HepG2 (cell line): Measurements from ENCODE around the gene CXCL3. TPM values are rescaled to one million over a fixed set of nuclear protein-coding genes. Genes with fewer than 3 reads are reported as not detected.

Experiments
- ATAC-seq: fragments of 200-7000 bp; cut with Tn5 transposase; 3 replicates; pipeline ENCODE4 v1.9.1; 2020; ENCODE audit warnings: mild to moderate bottlenecking, moderate library complexity
- BruUV-seq: library from RNA; stranded (reverse); fragments of 400-500 nt; replicated peaks from 2 replicates; lab custom pipeline; 2021; lab: Mats Ljungman, UMichigan
- CTCF ChIA-PET: fragments of 300-600 bp; formaldehyde crosslinking; extraction: SDS; loops from one replicate; lab custom pipeline; 2021; ENCODE audit warnings: low total read pairs, inconsistent platforms, low intra/inter-chr PET ratio; lab: Yijun Ruan, JAX
- POLR2A ChIA-PET: fragments of 350-600 bp; sonication (Branson Sonifier 250); formaldehyde crosslinking; loops from one replicate; lab custom pipeline; 2020; ENCODE audit warnings: antibody characterized with exemption, inconsistent platforms; lab: Yijun Ruan, JAX
- DNase-seq: peaks from one replicate; pipeline ENCODE4 v3.0.0-alpha.2; 2015; ENCODE audit warnings: low spot score
- FAIRE-seq: peaks from 3 replicates; lab custom pipeline; 2011; peaks lifted over from hg19 to GRCh38; lab: Jason Lieb, UNC
- H2AFZ ChIP-seq: one replicate; pipeline ENCODE4 v1.6.1; 2011; ENCODE audit warnings: low read length, inconsistent platforms
- H3K27ac ChIP-seq: fragments of 300-600 bp; 3 replicates; pipeline ENCODE4 v1.8.0; 2011; ENCODE audit warnings: mixed run types, mild to moderate bottlenecking, mixed read lengths, low read length, inconsistent platforms; ENCODE audit not compliant: insufficient read depth; ENCODE audit errors: extremely low read length
- H3K27me3 ChIP-seq, 2 experiments: fragments of 200-600 bp in 1 of 2; 2 replicates in 1 of 2; 3 replicates in 1 of 2; pipeline versions ENCODE4 v1.6.0 to v1.8.0; 2011; ENCODE audit warnings: low read length in 2 of 2, mild to moderate bottlenecking in 2 of 2, moderate library complexity in 2 of 2, inconsistent platforms in 1 of 2; ENCODE audit not compliant: insufficient read depth in 2 of 2, control insufficient read depth in 1 of 2
- H3K36me3 ChIP-seq, 2 experiments: fragments of 200-600 bp in 1 of 2; replicated peaks in 1 of 2; 2 replicates in 1 of 2; 3 replicates in 1 of 2; pipeline versions ENCODE4 v1.5.1 to v1.8.0; 2011; ENCODE audit warnings: low read length in 2 of 2, inconsistent platforms in 1 of 2; ENCODE audit not compliant: insufficient read depth in 2 of 2, control insufficient read depth in 1 of 2
- H3K4me1 ChIP-seq: 2 replicates; pipeline ENCODE4 v1.5.1; 2012; ENCODE audit warnings: low read length, inconsistent platforms; ENCODE audit not compliant: insufficient read depth
- H3K4me2 ChIP-seq: 2 replicates; pipeline ENCODE4 v1.6.0; 2011; ENCODE audit warnings: low read depth, low read length, inconsistent platforms
- H3K4me3 ChIP-seq, 3 experiments: fragments of 200-600 bp in 1 of 3; sonication (generic), shearing (Covaris generic) in 1 of 3; replicated peaks in 1 of 3; 2 replicates each; pipeline ENCODE4 v1.5.1; 2011 to 2016; ENCODE audit warnings: low read length in 3 of 3, inconsistent platforms in 2 of 3, low read depth in 2 of 3, mild to moderate bottlenecking in 2 of 3, control low read depth in 1 of 3, mixed read lengths in 1 of 3; ENCODE audit not compliant: insufficient read depth in 1 of 3
- H3K79me2 ChIP-seq: one replicate; pipeline ENCODE4 v1.6.1; 2011; ENCODE audit warnings: low read length, inconsistent platforms; ENCODE audit not compliant: insufficient read depth
- H3K9ac ChIP-seq: 2 replicates; pipeline ENCODE4 v1.6.0; 2011; ENCODE audit warnings: mild to moderate bottlenecking, low read depth, low read length, inconsistent platforms; ENCODE audit not compliant: insufficient read depth
- H3K9me3 ChIP-seq: 2 replicates; pipeline ENCODE4 v1.5.1; 2012; ENCODE audit warnings: mild to moderate bottlenecking, low read length
- H4K20me1 ChIP-seq: 2 replicates; pipeline ENCODE4 v1.6.0; 2011; ENCODE audit warnings: inconsistent platforms, mild to moderate bottlenecking, low read length, moderate library complexity; ENCODE audit not compliant: insufficient read depth
- CREB3 ChIP-seq: sonication (generic); formaldehyde crosslinking; IDR thresholded peaks from 2 replicates; pipeline ENCODE4 v1.5.0; 2020; ENCODE audit warnings: missing genetic modification reagents
- ETS1 ChIP-seq: sonication (generic); formaldehyde crosslinking; IDR thresholded peaks from 2 replicates; pipeline ENCODE4 v1.4.0; 2020; ENCODE audit warnings: missing genetic modification reagents
- GMEB2 ChIP-seq: IDR thresholded peaks from 2 replicates; pipeline ENCODE4 v1.6.1; 2016; ENCODE audit warnings: missing biosample characterization, missing genetic modification reagents, low read depth
- JUND ChIP-seq: sonication (generic); formaldehyde crosslinking; IDR thresholded peaks from 2 replicates; pipeline ENCODE4 v1.8.0; 2022; ENCODE audit warnings: mild to moderate bottlenecking, missing genetic modification reagents
- MTERF4 ChIP-seq: sonication (generic); formaldehyde crosslinking; IDR thresholded peaks from 2 replicates; pipeline ENCODE4 v1.8.0; 2023; ENCODE audit warnings: mild to moderate bottlenecking, missing genetic modification reagents
- NFAT5 ChIP-seq: sonication (generic); formaldehyde crosslinking; IDR thresholded peaks from 2 replicates; pipeline ENCODE4 v1.4.0; 2020; ENCODE audit warnings: missing genetic modification reagents
- NR2F6 ChIP-seq, 2 experiments: IDR thresholded peaks; 2 replicates each; pipeline ENCODE4 v1.6.1; 2016; ENCODE audit warnings: antibody characterized with exemption in 1 of 2, mild to moderate bottlenecking in 1 of 2
- REXO4 ChIP-seq: sonication (generic); formaldehyde crosslinking; IDR thresholded peaks from 2 replicates; pipeline ENCODE4 v1.8.0; 2022; ENCODE audit warnings: missing genetic modification reagents, mild to moderate bottlenecking, borderline replicate concordance
- ZNF101 ChIP-seq: sonication (generic); formaldehyde crosslinking; IDR thresholded peaks from 2 replicates; pipeline ENCODE4 v1.4.0; 2020; ENCODE audit warnings: mild to moderate bottlenecking, low read depth, missing genetic modification reagents, borderline replicate concordance
- ZNF703 ChIP-seq: sonication (generic); formaldehyde crosslinking; IDR thresholded peaks from 2 replicates; pipeline ENCODE4 v1.5.1; 2020; ENCODE audit warnings: missing genetic modification reagents, mild to moderate bottlenecking, moderate library complexity, borderline replicate concordance
- ZSCAN20 ChIP-seq: sonication (generic); formaldehyde crosslinking; IDR thresholded peaks from 2 replicates; pipeline ENCODE4 v1.4.0; 2020; ENCODE audit warnings: missing genetic modification reagents, mild to moderate bottlenecking, borderline replicate concordance
- ZSCAN25 ChIP-seq: sonication (generic); formaldehyde crosslinking; IDR thresholded peaks from 2 replicates; pipeline ENCODE4 v1.8.0; 2022; ENCODE audit warnings: mild to moderate bottlenecking, missing genetic modification reagents
- WGBS: methylation state at CpG from one replicate; pipeline ENCODE4 v1.1.6; 2017; ENCODE audit warnings: low lambda C conversion rate; 5-methylcytosine and 5-hydroxymethylcytosine counted together
- in situ Hi-C: cut with HindIII; loops from 2 replicates; pipeline ENCODE4 v1.10.0; 2017; ENCODE audit warnings: low pct_unique_long_range_greater_than_20kb; ENCODE audit not compliant: extremely low pct_ligation_motif_present
- intact Hi-C: fragments of 100-400 bp; cut with micrococcal nuclease; formaldehyde crosslinking; loops from one replicate; pipeline ENCODE4 v1.10.0; 2022; ENCODE audit not compliant: unreplicated experiment
- polyA plus RNA-seq, 8 experiments: library from polyadenylated mRNA; depleted of rRNA in 3 of 8; stranded (reverse) in 7 of 8; unstranded in 1 of 8; fragments of >200 nt; fragmentation: Illumina TruSeq in 4 of 8; extraction: Trizol in 4 of 8; gene quantifications; 2 replicates each; pipeline versions ENCODE4 v1.2.1 to v1.2.3, GENCODE V29; 2011 to 2016; ENCODE audit warnings: low read depth in 4 of 8, missing spikeins in 1 of 8, mixed read lengths in 1 of 8; ENCODE audit not compliant: insufficient read depth in 1 of 8
- total RNA-seq, 5 experiments: library from RNA; depleted of rRNA; stranded (reverse); fragments of >200 nt; fragmentation: Illumina TruSeq; extraction: Trizol; gene quantifications; 2 replicates each; pipeline ENCODE4 v1.2.3, GENCODE V29; 2016; ENCODE audit warnings: low read depth in 1 of 5

Gene CXCL3
- total and polyA plus RNA-seq, 2 of the 13 experiments (the other 11 are each of a cell fraction or from before 2014, with no cell fraction given) = 0.13 TPM; not detected in 1

- CTCF ChIA-PET = no interaction called here
- TF ChIP-seq ZNF101 (no peak), NFAT5 (CRISPR knock-in tag) (no peak), ZNF703 (CRISPR knock-in tag) (no peak), REXO4 (no peak), MTERF4 (CRISPR knock-in tag) (no peak), GMEB2 (no peak), ZSCAN25 (CRISPR knock-in tag) (no peak), ETS1 (no peak), ZSCAN20 (CRISPR knock-in tag) (no peak), CREB3 (CRISPR knock-in tag) (no peak), NR2F6 (IDR thresholded peaks at IDR 0.05) (no peak), NR2F6 (CRISPR knock-in tag; IDR thresholded peaks at IDR 0.05) (no peak), JUND (CRISPR knock-in tag) (no peak)
These were observed 42.5 kb upstream of the CXCL3 start for GRCh38 chr4:74081035-74081434.

More at GRCh38 chr4:74081035-74081434, 42.5 kb upstream of the CXCL3 start:
- H4K20me1 ChIP-seq = no peaks in the 10 kb centered on the region
- no peak for ATAC-seq
- FAIRE-seq = no peak
- no TSS peak for BruUV-seq
- no peak overlapping the region for H3K4me3 ChIP-seq
- in situ Hi-C loops = no loop called here
- no peaks in the 10 kb centered on the region for H3K36me3 ChIP-seq
- no peak overlapping the region for H3K9ac ChIP-seq
- no peak overlapping the region for H3K27ac ChIP-seq
- no peaks in the 10 kb centered on the region for H3K4me1 ChIP-seq
- H2AFZ ChIP-seq = no peak overlapping the region
- H3K9me3 ChIP-seq = no peaks in the 10 kb centered on the region
- 0% methylated on average over 3 of the region's 3 CpGs for WGBS
- intact Hi-C loops = no loop called here
- POLR2A ChIA-PET = no interaction called here
- H3K79me2 ChIP-seq = no peaks in the 10 kb centered on the region
- H3K4me2 ChIP-seq = no peak overlapping the region
- DNase-seq = no peak
- peaks cover 0 to 6% of the 10 kb centered on the region in 2 experiments; a peak in 2 of 5 replicates for H3K27me3 ChIP-seq
